GM18526 (cell line): Measurements from ENCODE around the gene SET.
A peak's percentile ranks its signal among the peaks of the same experiment; 100 is the strongest.

Source experiments
- POLR2A ChIP-seq: IDR thresholded peaks from 3 replicates; pipeline ENCODE4 v1.6.1; 2011; ENCODE audit not compliant: insufficient read length; ENCODE audit errors: extremely low read depth

SET gene

GRCh38 chr9:128719919-128720605 is 31.0 kb downstream of the SET start:
- no peak for TF ChIP-seq POLR2A

DNA sequence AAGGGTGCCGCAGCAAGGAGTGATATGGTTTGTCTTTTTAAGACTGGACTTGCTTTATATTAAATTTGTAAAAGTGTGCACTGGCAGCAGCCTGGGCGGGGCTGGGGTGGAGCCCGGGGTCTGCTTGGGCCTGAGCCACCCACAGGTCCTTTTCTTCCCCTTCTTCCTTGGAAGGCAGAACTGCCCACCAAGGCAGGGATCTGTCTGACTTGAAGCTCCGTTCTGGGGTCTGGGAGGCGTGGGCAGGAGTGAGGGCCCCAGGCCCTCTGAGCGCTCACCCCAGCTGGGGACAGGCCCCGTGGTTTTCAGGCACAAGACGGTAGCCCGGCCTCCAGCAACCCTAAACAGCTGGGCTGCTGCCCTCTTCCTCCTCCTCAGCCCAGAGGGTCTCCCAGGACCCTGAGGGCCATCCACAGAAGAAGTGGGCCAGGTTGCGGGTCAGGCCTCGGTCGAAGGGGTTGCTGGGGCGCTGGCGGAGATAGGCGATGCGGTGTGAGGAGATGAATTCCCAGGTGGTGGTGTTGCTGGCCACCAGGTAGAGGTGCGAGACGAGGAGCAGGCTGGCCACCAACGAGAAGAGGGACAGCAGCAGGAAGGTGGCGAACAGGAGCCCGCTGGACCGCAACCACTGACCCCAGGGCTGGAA is 31.9 kb downstream of the SET start:
- no peak for TF ChIP-seq POLR2A

DNA sequence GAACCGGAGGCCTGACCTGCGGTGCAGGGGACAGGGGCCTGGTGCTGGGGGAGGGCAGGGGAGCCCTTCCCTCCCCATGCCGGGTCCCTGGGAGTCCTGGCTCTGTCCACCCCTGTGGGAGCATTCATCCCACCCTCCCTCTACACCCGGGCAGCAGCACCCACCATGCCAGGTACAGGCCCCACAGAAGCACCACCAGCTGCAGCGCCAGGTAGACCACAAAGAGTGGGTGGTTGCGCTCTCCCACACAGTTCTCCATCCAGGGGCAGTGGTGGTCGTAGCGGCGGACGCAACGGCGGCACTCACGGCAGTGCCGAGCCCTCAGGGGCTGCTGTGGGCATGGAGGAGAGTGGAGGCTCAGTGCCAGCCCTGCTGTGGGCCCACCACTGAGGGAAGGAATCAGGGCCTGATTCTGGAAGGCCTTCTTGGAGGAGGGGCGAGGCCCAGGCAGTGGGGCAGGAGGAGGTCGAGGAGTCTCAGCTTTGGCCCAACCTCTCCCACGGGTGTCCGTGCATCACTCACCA is 32.5 kb downstream of the SET start:
- TF ChIP-seq POLR2A: no peak

GRCh38 chr9:128722380-128723351 is 33.6 kb downstream of the SET start:
- TF ChIP-seq POLR2A: no peak

- TF ChIP-seq POLR2A: no peak
Measured at GRCh38 chr9:128723352-128723865, 34.4 kb downstream of the SET start.

GRCh38 chr9:128723866-128724743 is 35.1 kb downstream of the SET start, which contains the start of gene ZDHHC12:
TSS of gene ZDHHC12 (minus strand) at chr9:128724127. CDS start at chr9:128724093, 34 bp downstream.
- peak; percentile 98 for TF ChIP-seq POLR2A

DNA sequence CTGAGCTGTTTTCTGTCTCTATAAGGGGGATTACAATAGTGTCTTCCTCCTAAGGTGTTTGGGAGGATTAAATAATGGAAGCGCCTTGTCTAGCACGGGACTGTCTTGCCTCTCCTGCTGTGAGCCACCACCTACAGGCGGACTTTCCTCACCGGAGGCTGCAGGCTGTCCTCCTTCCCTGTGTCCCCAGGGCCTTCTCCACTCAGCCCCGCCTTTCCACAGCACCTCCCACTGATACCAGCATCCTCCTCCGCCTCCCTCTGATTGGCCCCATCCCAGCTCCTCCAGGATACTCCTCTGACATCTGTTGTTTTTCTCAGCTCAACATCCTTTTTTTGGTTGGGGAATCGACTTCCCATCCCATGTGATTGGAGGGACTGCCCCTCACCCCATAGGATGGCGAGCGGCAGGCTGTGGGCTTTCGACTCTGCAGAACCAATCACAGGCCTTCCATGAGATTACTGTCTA is 35.8 kb downstream of the SET start:
- peak; percentile 38 for TF ChIP-seq POLR2A

DNA sequence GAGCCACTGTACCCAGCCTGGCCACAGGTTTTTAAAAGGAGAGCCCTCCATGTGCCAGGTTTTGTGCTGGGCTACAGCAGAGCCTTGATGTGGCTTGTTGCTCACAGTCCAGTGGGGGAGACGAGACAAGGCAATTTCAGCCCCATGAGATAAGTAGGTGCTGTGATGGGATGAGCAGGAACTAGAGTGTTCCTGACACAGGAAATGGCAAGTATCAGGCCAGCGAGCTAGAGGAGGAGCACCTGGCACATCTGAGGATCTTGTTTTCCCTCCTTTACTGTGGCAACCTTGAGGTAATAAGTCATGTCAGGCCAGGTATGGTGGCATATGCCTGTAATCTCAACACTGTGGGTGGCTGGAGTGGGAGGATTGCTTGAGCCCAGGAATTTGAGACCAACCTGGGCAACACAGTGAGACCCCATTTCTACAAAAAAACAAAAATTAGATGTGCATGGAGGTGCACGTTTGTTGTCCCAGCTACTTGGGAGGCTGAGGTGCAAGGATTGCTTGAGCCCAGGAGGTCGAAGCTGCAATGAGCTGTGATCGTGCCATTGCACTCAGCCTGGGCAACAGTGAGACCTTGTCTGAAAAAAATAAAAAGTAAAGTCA is 38.7 kb downstream of the SET start:
- TF ChIP-seq POLR2A: no peak

GRCh38 chr9:128728298-128728697 is 39.3 kb downstream of the SET start:
- TF ChIP-seq POLR2A: no peak

DNA sequence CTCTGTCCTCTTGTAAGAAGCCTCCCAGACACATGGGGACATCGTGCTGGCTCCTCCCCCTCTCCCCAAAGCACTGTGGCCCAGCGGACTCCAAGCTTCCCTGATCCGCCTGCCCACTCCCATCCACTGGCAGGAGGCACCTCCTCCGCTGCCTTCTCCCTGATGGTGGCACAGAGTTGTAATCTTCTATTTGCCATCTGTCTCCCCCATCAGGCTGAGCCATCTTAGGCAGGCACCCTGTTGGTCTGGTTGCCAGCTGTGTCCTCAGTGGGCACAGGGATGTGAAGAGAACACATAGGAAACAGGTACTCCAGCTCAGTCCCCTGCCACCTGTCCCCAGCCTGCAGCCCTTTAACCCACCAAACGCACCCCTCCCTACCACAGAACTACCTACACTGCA is 40.3 kb downstream of the SET start:
- TF ChIP-seq POLR2A: no peak

- TF ChIP-seq POLR2A: no peak
Measured at GRCh38 chr9:128729766-128730517, 40.9 kb downstream of the SET start.

DNA sequence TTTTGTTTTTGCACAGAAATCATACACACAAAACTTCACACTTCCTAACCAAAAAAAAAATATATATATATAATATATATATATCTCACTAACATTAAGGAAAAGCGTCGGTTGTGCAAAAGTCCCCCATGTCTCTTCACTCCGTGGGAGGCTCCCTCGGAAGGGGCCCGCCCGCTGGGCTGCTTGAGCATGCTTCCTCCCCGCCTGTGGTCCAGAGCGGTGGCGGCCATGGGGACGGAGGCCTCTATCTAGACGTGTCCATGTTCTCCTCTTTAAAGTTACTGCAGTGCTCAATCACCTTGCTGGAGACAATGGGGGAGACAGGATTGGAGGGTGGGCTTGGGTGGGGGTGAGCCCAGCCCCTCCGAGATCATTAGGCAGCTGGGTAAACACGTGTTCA is 42.1 kb downstream of the SET start:
- no peak for TF ChIP-seq POLR2A

DNA sequence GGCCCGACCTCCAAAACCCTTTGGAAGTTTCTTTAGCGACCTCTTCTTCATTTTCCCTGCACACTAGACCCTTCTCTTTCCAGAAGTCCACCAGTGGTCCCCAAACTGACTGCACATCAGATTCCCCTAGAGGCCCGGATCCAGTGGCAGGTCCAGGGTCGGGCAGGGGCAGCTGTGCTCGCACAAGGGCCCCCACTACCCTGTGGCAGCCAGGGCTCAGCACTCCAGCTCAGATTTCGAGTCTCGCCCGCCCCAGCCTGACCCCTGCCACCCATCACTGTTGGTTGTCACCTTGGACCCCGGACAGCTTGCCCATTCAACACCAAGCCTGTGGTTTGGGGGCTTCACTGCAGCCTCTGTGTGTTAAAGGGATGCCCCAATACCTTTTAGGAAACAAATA is 42.7 kb downstream of the SET start:
- no peak for TF ChIP-seq POLR2A

DNA sequence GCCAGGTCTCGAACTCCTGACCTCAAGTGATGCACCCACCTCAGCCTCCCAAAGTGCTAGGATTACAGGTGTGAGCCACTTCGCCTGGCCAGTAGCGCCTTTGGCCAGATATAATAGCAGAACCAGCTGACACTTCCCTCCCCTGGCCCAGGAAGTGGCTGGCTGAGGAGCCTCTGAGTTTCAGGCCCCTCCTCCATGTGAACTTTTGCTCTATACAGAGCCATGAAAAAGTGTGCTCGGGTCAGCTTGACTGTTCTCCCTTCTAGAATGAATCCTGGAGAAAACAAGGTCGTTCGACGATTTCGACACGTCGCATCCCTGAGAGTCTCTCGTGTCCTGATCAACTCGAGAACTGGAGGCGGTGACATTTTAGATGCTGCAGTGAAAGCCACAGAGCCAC is 43.6 kb downstream of the SET start:
- TF ChIP-seq POLR2A: no peak
